GM12878 (cell line): ENCODE results near the gene BNC2.

Experiments
- CTCF ChIP-seq, 3 experiments: IDR thresholded peaks in 2 of 3; conservative IDR thresholded peaks in 1 of 3; 2 replicates each; pipeline ENCODE4 v1.5.1; 2011; ENCODE audit warnings: low read depth in 3 of 3, low read length in 3 of 3, mild to moderate bottlenecking in 3 of 3, control low read depth in 2 of 3, moderate library complexity in 2 of 3, inconsistent platforms in 1 of 3, mixed read lengths in 1 of 3; ENCODE audit not compliant: control insufficient read depth in 2 of 3, insufficient read depth in 1 of 3; ENCODE audit errors: extremely low read depth in 1 of 3
- FOS ChIP-seq: IDR thresholded peaks from 3 replicates; pipeline ENCODE4 v1.6.1; 2011; ENCODE audit warnings: borderline replicate concordance; ENCODE audit not compliant: insufficient read length; ENCODE audit errors: extremely low read depth
- MLLT1 ChIP-seq: fragments of 450-650 bp; IDR thresholded peaks from 2 replicates; pipeline ENCODE4 v1.6.1; 2016; ENCODE audit warnings: mild to moderate bottlenecking
- MTA3 ChIP-seq: IDR thresholded peaks from 2 replicates; pipeline ENCODE4 v1.6.1; 2012; ENCODE audit warnings: low read length, inconsistent platforms, borderline replicate concordance
- POLR2A ChIP-seq: IDR thresholded peaks from 2 replicates; pipeline ENCODE4 v1.6.1; 2011; ENCODE audit warnings: low read depth, mild to moderate bottlenecking, low read length
- POLR2AphosphoS2 ChIP-seq: IDR thresholded peaks from 2 replicates; pipeline ENCODE4 v1.6.1; 2011; ENCODE audit warnings: low read depth, mild to moderate bottlenecking, low read length, improper control_type of control experiment, moderate library complexity
- SMC3 ChIP-seq: IDR thresholded peaks from 2 replicates; pipeline ENCODE4 v1.6.1; 2011; ENCODE audit warnings: low read length, improper control_type of control experiment, borderline replicate concordance
- TAF1 ChIP-seq: IDR thresholded peaks from 2 replicates; pipeline ENCODE4 v1.6.1; 2011; ENCODE audit warnings: mild to moderate bottlenecking, low read depth, low read length, borderline replicate concordance
- USF1 ChIP-seq: IDR thresholded peaks from 2 replicates; pipeline ENCODE4 v1.6.1; 2011; ENCODE audit warnings: borderline replicate concordance, low read depth, mild to moderate bottlenecking, moderate library complexity, mixed read lengths, low read length; ENCODE audit not compliant: insufficient read depth; ENCODE audit errors: extremely low read length

GRCh38 chr9:16668734-16669295 is 201.7 kb downstream of the BNC2 start:
- TF ChIP-seq CTCF (IDR thresholded peaks at IDR 0.05 in 2 of 3, conservative IDR thresholded peaks at IDR 0.05 in 1 of 3; ENCODE audit: control insufficient read depth in 2 of 3, extremely low read depth in 1 of 3, insufficient read depth in 1 of 3, low read depth in 3 of 3, low read length in 3 of 3) = no peak
- no peak for TF ChIP-seq MLLT1
- TF ChIP-seq POLR2A = no peak
- TF ChIP-seq POLR2AphosphoS2 = no peak
- no peak for TF ChIP-seq TAF1
- no peak for TF ChIP-seq USF1
- no peak for TF ChIP-seq SMC3
- TF ChIP-seq FOS = no peak
- TF ChIP-seq MTA3 = no peak
